ENCODE measurements around the gene MCRIP1.
"Not testable (repeated sequence)": the region's sequence is repeated elsewhere in the genome, so short reads cannot be mapped to it uniquely, and the experiment has no call there.

MCRIP1 gene

DNA sequence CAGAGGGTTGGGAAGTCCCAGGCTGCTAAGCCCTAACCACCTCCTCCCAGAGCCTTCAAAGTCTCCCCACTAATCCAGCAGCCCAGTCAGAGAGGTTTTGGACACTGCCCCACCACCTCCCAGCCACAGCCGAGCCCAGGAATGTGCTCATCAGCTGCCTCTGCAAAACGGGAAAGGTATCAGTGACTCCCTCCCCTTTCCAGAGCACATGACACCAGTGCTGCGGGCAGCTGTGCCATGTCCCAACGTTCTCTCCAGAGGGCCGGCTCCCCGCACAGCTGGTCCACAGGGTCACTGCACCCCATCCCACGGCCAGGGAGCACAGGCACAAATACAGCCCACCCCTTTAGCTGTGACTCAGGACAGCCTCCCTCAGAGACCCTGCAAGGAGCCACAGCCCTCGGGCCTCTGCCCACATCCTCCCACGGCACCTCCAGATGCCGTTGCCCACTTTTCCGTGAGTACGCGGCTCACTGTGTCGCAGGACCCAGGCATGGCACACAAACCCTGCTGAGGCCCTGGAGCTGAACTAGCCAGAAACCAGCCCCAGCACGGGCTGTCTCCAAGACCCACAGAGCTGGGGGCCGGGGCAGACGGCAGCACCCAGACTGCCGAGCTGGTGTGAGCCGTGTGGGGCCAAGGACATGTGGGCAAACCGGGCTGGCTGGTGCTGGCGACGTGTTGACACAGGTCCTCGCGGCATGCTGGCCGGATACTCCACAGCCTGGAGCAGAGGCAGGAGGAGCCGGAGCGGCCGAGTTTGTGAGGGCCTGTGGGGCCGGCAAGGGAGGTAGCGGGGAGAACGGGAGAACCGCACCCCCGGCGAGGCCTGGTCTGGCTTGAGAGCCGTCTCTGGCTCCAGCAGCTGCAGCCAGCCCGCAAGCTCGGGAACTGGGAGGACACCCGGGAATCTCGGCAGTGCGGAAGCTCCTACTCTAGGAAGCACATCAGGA lies 8.0 kb upstream of the MCRIP1 start:
- no peak for DNase-seq

DNA sequence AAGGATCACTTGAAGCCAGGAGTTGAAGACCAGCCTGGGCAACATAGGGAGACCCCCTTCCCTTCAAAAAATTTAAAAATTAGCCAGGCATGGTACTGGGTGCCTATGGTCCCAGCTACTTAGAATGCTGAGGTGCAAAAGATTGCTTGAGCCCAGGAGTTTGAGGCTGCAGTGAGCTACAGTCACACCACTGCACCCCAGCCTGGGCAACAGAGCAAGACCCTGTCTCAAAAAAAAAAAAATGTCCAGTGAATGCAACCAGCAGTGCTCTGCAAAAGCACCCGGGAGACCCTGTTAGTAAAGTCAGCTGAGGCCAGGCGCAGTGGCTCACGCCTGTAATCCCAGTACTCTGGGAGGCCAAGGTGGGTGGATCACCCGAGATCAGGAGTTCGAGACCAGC lies 7.0 kb upstream of the MCRIP1 start:
- DNase-seq: not testable (repeated sequence)

GRCh38 chr17:81839301-81839700 lies 6.2 kb upstream of the MCRIP1 start:
- no peak for DNase-seq

DNA sequence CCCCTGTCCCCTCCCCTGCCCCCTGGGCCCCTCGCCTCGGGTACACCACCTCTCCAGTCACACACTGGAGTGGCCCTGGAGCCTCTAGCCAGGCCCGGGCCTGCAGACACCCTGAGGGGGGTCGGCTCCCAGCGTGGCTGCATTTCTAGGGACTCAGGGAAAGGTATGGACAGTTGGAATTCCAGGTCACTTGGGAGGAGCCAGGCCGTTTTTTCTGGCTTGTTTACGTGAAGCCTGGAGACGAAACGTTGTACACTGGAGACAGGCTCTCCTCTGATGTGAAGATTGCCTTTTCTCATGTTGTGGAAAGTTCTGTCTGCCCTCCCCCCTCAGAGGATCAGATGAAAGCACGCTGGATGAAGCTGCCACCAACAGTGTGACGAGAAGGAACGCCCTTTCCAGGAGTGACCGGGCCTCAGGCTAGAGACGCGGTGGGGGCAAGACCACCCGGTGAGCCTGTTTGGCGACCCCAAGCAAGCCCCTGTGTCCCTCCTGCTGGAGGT lies 5.7 kb upstream of the MCRIP1 start:
- DNase-seq: no peak

GRCh38 chr17:81837641-81838040 lies 4.5 kb upstream of the MCRIP1 start:
- DNase-seq: no peak

DNA sequence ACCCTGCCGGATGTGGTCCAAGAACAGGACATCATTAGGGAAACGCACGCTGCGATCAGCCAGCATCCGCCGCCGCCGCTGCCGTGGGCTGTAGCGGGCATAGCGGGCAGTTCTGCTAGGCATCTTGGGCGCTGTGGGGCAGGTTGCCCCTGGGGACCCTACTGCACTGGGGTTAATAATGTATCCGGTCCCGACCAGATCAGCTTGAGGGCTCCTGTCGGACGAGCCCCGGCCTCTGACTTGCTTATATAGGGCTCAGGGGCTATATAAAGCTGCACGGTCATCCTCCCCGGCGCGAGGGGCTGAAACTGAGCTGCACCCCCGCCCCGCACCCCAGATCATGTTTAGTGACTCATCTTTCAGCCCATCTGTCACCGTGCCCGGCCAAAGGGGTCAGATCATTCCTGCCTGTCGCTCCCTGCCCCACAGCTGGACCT lies 1.8 kb upstream of the MCRIP1 start, which contains the start of gene PPP1R27:
TSS of gene PPP1R27 (minus strand) at position 220 of the 437 bp plus-strand sequence. CDS start at position 123, 97 bp downstream.
- DNase-seq: no peak

- DNase-seq: no peak
Measured at GRCh38 chr17:81833921-81834830, 1.1 kb upstream of the MCRIP1 start.

- peak in 1 of 5 donors; percentile 43 for DNase-seq
Measured at GRCh38 chr17:81832608-81833159, 407 bp downstream of the MCRIP1 start.

DNA sequence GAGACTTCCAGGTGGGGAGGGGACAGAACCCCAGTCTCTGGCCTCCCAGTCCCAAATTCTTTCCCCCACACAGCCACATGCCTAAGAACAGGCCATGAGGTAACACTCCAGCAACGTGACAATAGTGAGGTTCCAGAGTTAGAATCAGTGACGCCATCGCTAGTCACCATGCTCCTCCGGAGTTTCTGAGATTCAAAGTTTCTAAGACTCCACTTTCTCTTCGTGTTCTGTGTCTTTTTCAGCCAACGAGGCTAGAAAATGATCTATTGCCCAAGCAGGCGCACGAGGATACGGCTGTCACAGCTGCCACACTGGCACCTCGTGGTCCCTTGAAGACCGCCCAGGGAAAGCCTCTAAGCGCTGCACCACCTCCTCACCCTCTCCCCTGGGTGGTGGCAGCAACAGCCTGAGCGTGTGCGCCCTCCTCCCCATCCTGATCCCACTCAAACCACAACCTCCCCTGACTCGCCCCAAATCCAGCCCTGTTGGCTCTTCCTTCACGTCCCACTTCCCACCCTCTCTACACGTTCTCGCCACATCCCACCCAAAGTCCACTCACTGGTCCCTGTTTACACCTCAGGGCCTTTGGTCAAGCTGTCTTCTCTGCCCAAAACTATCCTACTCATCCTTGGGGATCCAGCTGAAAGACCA lies 1.0 kb downstream of the MCRIP1 start:
- peak in 4 of 5 donors; percentile 32 to 59 (median 37) for DNase-seq

- no peak for DNase-seq
Measured at GRCh38 chr17:81831563-81831956, 1.5 kb downstream of the MCRIP1 start.

DNA sequence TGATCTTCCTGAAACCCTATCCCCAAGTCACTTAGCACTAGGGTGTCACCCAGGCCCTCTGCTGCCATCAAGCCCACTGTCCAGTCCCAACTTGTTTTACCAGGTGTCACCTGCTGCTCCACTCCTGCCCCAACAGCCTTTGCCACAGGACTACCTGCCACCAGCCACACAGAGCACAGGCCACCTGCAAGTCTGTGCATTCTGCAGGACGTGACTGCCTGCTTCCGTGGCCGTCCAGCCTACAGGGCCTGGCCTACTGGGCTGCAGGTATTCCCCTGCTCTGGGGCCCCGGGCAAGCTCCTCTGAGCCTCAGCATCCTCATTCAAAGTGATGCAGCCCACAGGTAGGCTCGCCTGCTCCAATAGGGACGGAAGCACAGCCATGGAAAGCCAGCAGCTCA lies 3.2 kb downstream of the MCRIP1 start:
- no peak for DNase-seq

DNA sequence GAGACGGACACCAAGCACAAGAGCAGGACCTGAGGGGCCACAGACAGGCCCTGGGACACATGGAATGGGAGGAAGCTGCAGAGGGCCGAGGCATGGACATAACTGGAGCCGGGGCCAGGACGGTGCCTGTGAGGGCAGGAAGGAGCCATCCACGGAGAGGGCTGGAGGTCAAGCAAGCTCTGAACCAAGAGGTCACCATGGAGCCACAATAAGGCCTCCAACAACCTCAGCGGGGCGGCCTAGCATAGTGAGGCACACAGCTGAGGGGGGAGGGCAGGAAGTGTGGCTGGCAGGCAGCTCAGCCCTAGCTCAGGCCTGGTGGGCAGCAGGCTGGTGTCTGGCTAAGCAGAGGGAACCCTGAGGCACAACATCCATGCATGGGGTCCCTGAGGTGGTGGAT lies 4.4 kb downstream of the MCRIP1 start:
- DNase-seq: no peak

DNA sequence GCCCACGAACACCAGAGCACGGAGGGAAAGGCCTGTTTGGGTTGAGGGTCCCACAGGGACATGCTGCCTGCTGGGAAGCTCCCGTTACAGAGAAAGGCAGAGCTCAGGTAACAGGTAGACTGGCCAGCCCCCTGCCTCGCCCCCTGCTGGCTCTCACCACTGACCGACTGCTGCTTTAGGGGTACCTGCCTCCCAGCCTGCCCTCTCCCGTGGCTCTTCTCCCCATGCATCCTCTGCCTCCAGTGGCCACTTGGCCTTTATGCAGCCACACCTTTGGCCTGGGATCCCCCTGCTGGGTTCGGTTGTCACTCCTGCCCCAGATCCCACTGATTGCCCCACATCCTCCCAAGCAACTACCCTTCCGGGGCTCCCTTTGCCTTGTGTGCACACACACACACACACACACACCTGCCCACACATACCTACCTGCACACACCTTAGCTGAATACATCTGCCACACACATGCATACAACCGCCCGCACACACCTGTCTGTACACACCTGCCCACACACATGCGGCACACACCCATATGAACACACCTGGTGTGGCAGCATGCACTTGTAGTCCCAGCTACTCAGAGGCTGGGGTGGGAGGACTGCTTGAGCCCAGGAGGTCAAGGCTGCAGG lies 7.1 kb downstream of the MCRIP1 start:
- no peak for DNase-seq

- DNase-seq: no peak
Measured at GRCh38 chr17:81824595-81824994, 8.5 kb downstream of the MCRIP1 start.

DNA sequence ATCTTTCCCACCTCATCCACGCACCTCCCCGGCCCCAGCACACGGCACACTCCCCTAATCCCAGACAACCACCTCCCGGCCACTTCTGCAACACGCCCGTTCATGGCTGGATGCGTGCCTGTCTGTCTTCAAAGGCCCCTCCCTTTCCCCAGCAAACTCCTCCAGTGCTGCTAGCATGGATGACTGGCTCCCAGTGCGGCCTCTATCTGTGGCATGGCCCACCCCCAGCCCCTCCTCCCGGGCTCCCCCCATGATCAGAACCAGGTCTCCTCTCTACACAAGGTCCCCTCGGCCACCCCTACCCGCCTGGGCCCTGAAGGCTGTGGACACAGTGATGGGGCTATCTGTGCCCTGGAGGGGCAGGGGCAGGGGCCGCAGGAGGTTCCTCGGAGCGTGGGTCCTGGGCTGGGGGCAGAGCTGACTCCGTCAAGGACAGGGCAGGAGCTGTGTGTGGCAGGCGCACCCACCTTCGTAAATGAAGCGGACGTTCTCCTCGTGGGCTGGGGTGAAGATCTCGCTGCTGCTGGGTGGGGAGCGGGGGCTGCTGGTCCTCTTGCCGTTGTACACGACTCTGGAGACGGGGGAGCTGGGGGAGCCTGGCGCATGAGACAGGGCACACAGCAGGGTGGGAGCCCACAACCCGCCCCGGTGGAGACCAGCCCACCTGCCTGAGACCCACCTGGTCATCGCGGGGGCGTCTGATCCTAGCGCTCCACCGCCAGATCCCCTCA lies 9.1 kb downstream of the MCRIP1 start:
- no peak for DNase-seq

GRCh38 chr17:81822996-81823819 lies 9.9 kb downstream of the MCRIP1 start:
- no peak for DNase-seq

DNA sequence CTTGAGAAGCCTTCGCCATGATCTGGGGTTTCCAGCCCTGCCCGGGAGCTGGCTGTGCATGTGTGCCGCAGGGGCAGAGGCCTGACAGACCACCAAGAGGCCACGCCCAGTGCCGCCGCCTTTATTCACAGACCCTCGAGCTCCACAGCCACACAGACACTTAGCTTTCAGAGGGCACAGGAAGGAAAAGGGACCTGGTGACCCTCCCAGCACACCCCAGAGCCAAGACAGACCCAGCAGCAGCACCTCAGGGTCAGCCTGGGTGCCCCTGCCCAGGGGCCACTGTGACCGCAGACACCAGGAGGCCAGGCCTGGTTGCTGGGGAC lies 10.8 kb downstream of the MCRIP1 start:
- no peak for DNase-seq

- peak in 1 of 5 donors; percentile 55 for DNase-seq
Measured at GRCh38 chr17:81821603-81822311, 11.3 kb downstream of the MCRIP1 start.

- DNase-seq: no peak
Measured at GRCh38 chr17:81821147-81821546, 11.9 kb downstream of the MCRIP1 start.

- DNase-seq: no peak
Measured at GRCh38 chr17:81819708-81820107, 13.4 kb downstream of the MCRIP1 start.

Data from T-helper 1 cell (primary cell).